Coronary artery (tissue), 2 donors: ENCODE measurements around the gene SEMA4F.

Experiments used
- DNase-seq: peaks from one replicate; pipeline ENCODE4 v3.0.0-alpha.2; 2017; ENCODE audit warnings: low spot score
- H3K27ac ChIP-seq, 2 donors: fragments of 200-600 bp; sonication (generic); one replicate each; pipeline ENCODE4 v1.5.1; 2016 to 2019
- H3K4me3 ChIP-seq: fragments of 200-600 bp; sonication (generic); 2 replicates; pipeline ENCODE4 v1.5.1; 2016; ENCODE audit warnings: mild to moderate bottlenecking, moderate library complexity
- CTCF ChIP-seq: fragments of 200-600 bp; sonication (generic); IDR thresholded peaks from one replicate; pipeline ENCODE4 v1.5.1; 2019; ENCODE audit warnings: antibody characterized with exemption

Gene SEMA4F

GRCh38 chr2:74682501-74682900 lies 28.5 kb downstream of the SEMA4F start:
- H3K4me3 ChIP-seq, result no peak overlapping the region
- no peak overlapping the region for H3K27ac ChIP-seq
- DNase-seq, result no peak
- TF ChIP-seq CTCF, result no peak

- no peak overlapping the region for H3K27ac ChIP-seq
- TF ChIP-seq CTCF, result no peak
- no peak overlapping the region for H3K4me3 ChIP-seq
- DNase-seq, result no peak
These were observed 31.4 kb downstream of the SEMA4F start for GRCh38 chr2:74685408-74685807.

- Histone ChIP-seq H3K27ac (no peak overlapping the region), H3K4me3 (no peak overlapping the region)
- no peak for DNase-seq
- no peak for TF ChIP-seq CTCF
These were observed 34.8 kb downstream of the SEMA4F start for GRCh38 chr2:74688881-74689280.

- no peak overlapping the region for H3K27ac ChIP-seq
- H3K4me3 ChIP-seq, result no peak overlapping the region
- TF ChIP-seq CTCF, result no peak
- no peak for DNase-seq
These were observed 35.6 kb downstream of the SEMA4F start for GRCh38 chr2:74689671-74690070.

GRCh38 chr2:74690571-74690970 lies 36.5 kb downstream of the SEMA4F start:
- TF ChIP-seq CTCF, result peak; percentile 35
- no peak for DNase-seq
- H3K4me3 ChIP-seq, result no peak overlapping the region
- H3K27ac ChIP-seq, result no peak overlapping the region

- no peak overlapping the region for H3K27ac ChIP-seq
- DNase-seq, result no peak
- no peak overlapping the region for H3K4me3 ChIP-seq
- TF ChIP-seq CTCF, result no peak
These were observed 37.9 kb downstream of the SEMA4F start for GRCh38 chr2:74691929-74692328.

- Histone ChIP-seq H3K4me3 (no peak overlapping the region), H3K27ac (no peak overlapping the region)
- TF ChIP-seq CTCF, result no peak
- no peak for DNase-seq
These were observed 39.2 kb downstream of the SEMA4F start for GRCh38 chr2:74693213-74693612.
